Stimulated activated CD4-positive, alpha-beta T cell treated with anti-CD3 and anti-CD28 coated beads, TNF-alpha, amount 100 ng/mL, for 1 hour (primary cell): ENCODE measurements around the gene DCDC2B.
"Not testable (repeated sequence)": the region's sequence is repeated elsewhere in the genome, so short reads cannot be mapped to it uniquely, and the experiment has no call there.

Source experiments
- DNase-seq, 3 donors: peaks; one replicate each; pipeline ENCODE4 v3.0.0-alpha.2; 2020; ENCODE audit warnings: low read depth in 3 of 3, low spot score in 1 of 3

Gene DCDC2B

DNA sequence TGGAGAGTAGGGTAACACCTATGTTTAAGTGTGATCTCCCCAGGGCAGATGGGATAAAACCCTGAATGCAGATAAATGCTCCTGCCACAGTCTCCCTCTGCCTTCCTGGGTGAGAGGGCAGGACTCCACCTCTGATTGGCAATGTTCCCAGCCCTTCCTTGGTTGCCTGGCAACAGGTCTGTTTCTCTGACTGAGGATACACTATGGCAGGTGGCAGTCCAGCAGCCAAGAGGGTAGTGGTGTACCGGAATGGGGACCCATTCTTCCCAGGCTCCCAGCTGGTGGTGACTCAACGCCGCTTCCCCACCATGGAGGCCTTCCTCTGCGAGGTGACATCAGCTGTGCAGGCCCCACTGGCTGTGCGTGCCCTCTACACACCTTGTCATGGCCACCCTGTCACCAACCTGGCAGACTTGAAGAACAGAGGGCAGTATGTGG, at the start of gene DCDC2B:
TSS of gene DCDC2B (plus strand) at position 199 of the 438 bp plus-strand sequence. CDS start at position 204, 5 bp downstream.
- no peak for DNase-seq

DNA sequence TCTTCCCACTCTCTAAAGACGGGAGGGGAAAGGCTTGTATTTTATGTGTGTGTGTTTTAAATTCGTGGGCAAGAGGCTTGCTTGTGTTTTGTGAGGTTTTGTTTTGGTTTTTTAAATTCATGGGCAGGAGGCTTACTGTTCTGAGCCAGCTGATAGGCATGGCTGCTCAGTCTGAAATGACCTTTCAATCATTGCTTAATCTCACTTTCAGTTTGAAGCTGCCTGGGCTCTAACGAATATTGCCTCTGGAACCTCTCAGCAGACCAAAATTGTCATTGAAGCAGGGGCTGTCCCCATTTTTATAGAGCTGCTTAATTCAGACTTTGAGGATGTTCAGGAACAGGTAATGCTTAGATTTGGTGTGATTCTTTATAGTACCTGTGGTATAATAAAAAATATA, 49.7 kb upstream of the DCDC2B start:
- DNase-seq = no peak

DNA sequence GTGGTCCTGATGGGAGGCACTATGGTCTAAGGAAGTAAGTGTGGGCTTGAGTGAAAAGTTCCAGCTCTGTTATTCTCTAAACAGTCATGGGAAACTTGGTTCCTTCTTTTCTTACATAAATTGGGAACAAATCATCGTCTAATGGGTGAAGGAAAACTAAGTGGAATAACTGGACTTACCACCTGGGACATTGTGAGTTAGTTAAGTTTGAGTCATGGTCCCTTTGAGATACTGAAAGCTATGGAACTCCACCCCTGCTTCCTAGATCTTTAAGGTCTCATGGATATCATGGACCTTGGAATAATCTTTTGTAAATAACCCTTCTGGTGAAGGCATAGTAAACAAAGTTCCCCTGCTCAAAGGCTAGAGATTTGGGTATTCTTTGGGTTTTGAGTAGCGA, 45.5 kb upstream of the DCDC2B start:
- DNase-seq = no peak

DNA sequence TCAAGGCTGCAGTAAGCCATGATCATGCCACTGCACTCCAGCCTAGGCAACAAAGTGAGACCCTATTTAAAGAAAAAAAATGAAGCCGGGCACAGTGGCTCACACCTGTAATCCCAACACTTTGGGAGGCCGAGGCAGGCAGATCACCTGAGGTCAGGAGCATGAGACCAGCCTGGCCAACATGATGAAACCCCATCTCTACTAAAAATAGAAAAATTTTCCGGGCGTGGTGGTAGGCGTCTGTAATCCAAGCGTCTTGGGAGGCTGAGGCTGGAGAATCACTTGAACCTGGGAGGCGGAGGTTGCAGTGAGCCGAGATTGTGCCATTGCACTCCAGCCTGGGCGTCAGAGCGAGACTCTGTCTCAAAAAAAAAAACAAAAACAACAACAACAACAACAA, 43.3 kb upstream of the DCDC2B start:
- DNase-seq = not testable (repeated sequence)

DNA sequence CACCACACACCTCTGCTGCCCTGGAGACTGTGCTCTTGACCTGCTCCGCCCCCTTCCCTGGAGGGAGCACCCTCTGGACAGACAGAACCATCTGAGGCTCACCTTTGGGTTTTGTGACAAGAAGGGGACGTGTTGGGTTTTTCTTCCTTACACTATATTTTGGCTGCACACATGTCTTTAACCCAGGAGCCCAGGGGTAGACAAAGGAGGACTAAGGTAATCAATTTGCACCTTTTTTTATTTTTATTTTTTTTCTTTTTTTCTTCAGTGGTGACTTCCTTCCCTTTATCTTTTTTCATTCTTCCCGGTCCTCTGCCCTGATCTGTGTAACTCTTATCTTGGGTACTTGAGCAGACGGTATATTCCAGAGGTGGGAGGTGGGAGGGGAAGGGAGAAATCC, 37.9 kb upstream of the DCDC2B start:
- DNase-seq = no peak

DNA sequence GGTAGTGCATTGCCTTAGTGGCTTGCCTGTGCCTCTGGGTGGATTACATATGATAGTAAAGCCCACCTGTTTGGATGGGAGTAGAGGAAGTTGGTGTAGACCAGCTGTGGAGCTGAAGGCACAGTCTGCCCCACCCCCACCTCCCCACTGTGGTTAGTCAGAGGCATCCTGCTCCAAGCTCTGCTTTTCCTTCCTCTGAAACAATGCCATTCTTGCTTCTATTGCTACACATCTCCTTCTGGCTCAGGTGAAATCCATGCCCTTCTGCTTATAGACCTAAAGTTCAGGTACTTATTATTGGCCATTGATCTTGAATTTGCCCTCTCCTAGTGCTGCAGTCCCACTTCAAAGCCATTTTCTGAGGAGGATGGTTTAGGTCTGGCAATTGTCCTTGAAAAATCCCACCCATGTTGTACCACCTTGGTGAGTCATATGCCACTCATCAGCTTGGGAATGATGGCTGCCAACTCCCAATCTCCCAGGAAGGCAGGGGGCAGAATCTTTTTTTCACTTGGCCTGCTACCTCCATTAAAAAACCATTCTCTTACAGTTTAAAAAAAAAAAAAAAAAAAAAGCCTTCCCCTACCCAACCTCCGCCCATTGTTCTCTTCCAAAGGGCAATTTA, 36.2 kb upstream of the DCDC2B start:
- DNase-seq = no peak

DNA sequence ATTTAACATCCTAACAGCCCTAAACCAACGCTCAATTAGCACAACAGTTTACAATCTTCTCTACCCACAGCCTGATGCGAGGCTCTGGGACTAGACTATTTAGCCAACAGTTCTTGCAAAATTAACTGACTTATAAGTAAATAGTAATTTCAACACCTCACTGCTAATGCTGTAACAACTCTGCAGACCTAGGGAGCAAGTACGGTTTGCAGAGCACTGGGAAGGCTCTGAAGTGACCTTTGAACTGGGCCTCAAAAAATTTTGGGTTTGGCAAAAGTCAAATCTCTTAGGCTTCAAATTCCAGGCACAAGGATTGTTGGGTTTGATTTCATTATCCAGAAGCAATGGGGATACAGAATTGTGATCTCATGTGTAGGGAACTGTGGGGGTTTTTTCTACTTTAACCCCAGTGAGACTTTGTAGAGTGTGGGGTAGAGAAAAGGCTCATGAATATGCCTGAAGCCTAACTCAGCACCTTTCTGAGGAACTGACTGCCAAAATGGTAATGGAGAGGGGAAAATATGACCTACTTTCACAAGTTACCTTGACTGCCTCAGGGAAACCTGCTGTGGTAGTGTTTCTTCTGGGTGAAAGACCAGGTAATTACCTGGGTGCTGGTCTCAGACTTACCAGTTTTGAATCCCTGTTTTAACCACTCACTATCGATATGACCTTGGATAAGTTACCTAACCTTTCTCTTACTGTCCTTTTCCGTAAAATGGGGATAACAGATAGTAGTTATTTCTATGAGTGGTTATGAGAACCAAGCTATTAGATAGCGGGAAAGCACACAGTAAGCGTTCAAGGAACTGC, 30.3 kb upstream of the DCDC2B start:
- no peak for DNase-seq

DNA sequence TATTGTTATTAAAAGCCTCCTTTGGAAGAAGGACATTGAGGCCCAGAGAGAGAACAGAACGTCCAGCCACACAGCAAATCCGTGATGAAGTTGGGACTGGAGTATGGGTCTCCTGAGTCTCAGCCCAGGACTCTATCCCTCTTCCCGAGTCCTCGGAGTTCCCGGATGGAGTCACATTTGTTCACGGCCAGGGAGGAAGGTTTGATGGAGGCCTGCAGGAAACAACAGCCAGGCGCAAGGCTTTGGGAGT, 29.8 kb upstream of the DCDC2B start:
- DNase-seq = no peak

DNA sequence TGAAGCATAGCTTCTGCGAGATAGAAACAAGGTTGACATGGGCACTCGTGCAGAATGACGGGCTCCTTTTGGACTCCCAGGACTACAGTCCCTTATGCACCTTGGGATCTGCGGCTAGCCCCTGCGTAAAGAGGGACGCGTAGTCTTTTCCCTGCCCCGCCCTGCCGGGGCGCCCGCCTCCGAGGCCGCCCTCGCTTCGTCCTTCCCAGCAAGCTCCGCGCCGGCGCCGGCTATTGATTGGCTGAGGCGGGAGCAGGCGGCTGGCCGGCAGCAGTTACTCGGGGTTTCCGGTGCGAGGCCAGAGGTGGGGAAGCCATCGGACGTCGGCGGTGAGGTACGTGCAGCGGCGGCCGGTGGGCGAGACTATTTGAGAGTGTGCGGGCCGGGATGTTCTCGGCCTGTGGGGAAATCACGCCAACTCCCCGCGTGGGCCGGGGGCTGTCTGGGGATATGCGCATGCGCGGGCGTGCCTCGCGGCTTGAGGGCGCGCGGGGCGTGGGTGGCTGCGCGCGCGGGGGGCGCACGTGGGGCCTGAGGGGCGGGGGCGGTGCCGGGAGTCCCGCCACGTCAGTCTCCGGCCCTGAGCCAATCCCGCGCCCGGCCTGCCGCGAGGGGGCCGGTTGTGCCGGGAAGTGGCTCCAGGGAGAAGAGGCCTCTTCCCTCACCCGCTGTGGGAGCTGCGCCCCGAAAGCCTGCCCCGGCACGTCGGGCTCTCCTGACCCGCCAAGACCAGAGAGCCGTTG, 29.3 kb upstream of the DCDC2B start, which contains the start of gene TXLNA:
TSS of gene TXLNA (plus strand) at position 233 of the 743 bp plus-strand sequence. CDS start 671 bp downstream, outside the sequence.
- DNase-seq = peak; percentile 72 to 83 (median 76)

DNA sequence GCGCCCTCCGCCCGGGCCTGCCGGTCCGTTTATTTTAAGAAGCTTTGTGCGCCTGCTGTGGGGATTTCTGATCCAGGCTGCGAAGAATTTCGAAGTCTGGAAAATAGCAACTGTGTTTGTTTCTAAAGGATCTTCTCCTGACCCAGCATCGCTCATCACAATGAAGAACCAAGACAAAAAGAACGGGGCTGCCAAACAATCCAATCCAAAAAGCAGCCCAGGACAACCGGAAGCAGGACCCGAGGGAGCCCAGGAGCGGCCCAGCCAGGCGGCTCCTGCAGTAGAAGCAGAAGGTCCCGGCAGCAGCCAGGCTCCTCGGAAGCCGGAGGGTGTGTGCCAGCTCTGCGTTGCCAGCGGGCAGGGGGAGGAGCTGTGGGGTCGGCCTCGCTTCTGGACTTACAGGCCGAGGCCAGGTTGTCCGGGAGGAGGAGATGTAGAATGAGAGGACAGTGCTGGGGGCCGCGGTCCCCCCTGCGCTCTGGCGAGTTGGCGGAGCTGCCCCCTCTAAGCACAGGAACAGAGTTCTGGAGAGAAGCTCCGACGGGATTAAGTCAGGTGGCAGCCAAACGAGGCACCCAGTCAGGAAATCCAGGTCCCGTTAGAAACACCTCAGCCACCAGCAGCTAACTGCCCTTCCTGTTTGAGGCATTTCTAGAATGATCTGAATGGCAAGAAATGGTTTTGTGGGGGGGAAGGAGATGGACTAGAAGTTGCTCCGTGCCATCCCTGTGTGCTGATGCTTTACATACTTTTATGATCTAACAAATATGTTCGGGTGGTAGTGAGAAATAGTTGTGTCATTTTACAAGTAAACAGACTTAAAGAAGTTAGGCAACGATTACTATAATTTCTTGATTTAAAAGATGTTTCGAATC, 28.5 kb upstream of the DCDC2B start:
- no peak for DNase-seq

DNA sequence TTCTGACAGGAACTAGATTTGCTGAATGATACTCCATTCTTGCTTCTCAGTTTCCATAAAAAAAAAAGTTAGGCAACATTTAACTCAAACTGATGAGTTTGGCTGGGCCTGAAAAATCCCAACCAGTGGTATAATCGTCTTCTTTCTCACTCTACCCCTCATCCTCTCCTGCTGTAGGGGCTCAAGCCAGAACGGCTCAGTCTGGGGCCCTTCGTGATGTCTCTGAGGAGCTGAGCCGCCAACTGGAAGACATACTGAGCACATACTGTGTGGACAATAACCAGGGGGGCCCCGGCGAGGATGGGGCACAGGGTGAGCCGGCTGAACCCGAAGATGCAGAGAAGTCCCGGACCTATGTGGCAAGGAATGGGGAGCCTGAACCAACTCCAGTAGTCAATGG, 27.8 kb upstream of the DCDC2B start:
- DNase-seq = no peak

DNA sequence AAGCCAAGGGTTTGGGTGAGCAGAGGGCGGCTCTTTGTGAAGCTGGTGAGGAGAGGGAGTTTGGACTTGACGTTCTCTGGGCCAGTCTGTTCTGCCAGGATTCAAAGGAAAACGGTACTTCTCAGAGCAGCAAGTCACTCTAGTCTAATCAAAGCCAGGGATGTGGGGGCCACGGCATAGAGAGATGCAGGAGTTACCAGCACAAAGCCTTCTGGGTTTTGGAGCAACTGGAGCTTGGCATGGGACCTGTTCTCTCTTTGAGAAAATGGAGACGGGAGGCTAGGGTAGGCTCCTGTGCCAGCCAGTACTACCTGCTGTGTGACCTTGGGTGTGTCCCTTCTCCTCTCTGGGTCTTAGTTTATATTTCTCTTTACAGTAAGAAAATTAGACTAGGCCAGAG, 27.3 kb upstream of the DCDC2B start:
- DNase-seq = no peak

DNA sequence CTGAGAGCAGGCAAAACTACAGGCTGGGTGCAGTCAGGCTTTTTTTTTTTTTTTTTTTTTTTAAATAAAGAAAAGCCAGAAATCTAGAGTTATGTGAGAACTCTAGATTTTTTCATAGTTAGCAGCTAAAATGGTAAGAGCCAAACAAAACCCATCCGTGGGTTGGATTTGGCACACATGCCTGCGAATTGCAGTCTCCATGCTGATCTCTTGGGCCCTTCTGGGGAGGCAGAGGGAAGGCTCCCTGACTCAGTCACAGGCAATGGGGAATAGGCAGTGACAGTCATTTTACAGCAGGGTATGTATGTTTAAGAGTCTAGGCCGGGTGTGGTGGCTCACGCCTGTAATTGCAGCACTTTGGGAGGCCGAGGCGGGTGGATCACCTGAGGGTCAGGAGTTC, 26.8 kb upstream of the DCDC2B start:
- DNase-seq = no peak

DNA sequence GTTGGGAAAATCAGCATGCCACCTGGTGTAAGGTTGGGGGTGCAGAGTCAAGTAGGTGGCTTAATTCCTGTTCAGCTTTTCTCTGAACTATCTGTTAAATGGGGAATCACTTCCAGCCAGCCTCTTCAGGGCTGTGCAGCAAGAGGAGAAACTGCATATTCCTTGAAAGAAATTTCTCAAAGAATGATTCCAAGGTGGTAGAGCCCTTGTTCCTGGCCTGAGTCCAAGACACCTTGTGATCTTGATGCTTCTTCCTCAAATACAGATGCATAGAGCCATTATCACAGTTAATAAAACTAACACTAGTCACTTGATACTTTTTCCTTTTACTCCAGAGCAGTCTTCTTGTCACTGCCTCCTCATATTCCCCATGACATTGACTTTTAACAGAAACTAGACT, 24.2 kb upstream of the DCDC2B start:
- DNase-seq = no peak

DNA sequence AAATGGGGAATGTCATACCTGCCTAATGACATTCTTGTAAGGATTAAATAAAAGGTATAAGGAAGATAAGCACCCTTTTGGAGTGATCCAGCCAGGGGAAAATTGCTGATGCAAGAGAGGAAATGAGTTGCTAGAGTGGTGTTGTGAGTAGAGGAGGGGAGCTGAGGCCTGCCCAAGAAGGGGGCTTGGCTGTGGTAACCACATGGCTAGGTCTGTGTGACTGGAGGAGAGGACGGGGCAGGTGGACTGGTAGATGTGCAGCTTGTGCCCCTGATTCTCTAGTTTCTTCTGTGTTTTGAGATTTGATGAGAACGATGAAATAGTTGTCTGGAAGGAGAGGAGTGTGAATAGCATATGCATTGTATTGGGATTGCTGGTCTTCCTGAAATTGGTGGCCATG, 22.8 kb upstream of the DCDC2B start:
- no peak for DNase-seq

DNA sequence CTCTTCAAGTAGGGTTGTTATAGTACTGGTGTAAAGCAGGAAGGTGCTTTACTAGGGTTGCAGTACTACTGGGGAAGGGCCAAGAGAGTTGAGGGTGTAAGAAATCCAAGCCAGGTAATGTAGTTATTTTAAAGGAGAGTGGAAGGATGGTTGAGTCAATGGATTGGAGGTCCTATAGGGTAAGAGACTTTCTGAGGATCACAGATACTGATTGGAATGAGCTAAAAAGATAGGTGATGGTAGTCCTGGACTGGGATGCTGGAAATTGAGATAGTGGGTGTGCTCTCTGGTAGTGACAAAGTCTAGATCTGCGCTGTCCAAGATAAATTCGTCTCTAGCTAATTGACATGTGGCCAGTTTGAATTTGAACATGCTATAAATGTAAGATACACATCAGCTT, 22.4 kb upstream of the DCDC2B start:
- DNase-seq = no peak

DNA sequence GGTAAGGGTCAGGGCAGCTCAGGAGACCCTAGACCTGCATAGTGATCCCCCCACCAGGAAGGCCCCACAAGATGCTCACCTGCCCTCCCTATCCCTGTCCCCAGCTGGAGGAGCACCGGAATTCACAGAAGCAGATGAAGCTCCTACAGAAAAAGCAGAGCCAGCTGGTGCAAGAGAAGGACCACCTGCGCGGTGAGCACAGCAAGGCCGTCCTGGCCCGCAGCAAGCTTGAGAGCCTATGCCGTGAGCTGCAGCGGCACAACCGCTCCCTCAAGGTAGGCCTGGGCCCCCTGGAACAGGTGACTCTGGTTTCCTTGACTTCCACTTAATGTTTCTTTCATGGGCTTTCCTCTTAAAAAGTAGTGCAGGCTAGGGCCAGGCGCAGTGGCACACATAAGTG, 21.0 kb upstream of the DCDC2B start:
- no peak for DNase-seq

DNA sequence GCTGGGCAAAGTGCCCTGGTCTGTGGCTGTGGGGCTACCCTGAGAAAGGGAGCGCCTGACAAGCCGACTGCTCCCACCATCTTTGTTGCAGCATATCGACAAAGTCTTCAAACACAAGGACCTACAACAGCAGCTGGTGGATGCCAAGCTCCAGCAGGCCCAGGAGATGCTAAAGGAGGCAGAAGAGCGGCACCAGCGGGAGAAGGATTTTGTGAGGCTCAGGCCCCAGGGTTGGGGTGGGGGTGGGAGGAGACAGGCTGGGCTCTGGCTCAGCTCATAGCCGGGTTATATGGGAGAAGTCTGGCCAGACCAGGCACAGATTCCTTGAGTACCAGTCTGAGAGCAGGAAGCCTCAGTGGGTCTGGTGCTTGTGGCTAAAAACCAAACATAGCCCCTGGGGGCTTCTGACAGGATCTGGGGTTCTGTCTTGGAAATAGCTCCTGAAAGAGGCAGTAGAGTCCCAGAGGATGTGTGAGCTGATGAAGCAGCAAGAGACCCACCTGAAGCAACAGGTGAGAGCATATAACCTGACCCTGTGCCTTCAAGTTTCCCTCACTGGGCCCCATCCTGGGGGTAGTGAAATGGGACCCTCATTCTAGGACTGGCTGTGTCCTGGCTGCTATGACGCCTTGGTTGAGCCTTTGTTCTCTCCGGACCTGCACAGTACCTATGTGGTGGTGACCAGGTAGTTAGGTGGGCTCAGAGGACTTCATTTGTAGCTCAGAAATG, 16.5 kb upstream of the DCDC2B start:
- DNase-seq = no peak

DNA sequence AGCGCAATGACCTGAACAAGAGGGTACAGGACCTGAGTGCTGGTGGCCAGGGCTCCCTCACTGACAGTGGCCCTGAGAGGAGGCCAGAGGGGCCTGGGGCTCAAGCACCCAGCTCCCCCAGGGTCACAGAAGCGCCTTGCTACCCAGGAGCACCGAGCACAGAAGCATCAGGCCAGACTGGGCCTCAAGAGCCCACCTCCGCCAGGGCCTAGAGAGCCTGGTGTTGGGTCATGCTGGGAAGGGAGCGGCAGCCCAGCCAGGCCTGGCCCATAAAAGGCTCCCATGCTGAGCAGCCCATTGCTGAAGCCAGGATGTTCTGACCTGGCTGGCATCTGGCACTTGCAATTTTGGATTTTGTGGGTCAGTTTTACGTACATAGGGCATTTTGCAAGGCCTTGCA, 13.9 kb upstream of the DCDC2B start:
- DNase-seq = no peak

DNA sequence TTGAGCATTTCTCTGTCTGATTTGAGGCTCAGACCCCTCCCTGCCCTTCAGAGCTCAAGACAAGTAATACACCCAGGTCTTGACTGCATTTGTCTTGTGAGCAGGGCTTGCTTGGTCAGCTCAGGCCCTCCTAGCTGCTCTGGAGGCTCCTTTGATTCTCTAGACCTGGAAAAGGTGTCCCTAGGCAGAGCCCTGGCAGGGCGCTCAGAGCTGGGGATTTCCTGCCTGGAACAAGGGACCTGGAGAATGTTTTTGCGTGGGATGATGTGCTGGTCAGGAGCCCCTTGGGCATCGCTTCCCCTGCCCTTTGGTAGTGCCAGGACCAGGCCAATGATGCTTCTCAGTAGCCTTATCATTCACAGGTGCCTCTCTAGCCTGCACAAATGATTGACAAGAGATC, 13.4 kb upstream of the DCDC2B start:
- no peak for DNase-seq
